ENCODE measurements around the gene SPATA46.

The SPATA46 gene

DNA sequence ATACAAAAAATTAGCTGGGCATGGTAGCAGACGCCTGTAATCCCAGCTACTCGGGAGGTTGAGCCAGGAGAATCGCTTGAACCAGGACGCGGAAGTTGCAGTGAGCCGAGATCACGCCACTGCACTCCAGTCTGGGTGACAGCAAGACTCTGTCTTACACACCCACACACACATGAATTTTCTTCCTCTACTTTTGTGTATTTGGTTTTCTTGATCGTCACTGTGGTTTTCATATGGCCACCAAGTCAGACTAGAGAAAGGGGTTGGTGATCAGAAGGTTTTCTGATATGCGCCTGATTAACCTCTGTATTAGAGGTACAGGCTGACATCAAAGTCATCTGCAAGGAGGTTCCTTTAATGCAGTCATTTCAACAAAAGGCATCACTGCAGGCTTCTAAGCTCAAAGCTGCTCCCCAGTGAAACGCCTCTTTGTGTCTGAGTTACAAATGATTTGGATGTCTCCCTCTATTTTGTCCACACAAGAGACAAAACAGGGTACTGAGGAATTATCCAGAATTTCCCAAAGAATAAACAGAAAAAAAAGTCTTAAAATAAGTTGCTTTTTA, 24.2 kb upstream of the SPATA46 start:
- H3K4me1 Mint-ChIP-seq (ENCODE audit: low read depth) = no peaks in the 10 kb centered on the region
- no peaks in the 10 kb centered on the region for H3K36me3 Mint-ChIP-seq (ENCODE audit: low read depth)

DNA sequence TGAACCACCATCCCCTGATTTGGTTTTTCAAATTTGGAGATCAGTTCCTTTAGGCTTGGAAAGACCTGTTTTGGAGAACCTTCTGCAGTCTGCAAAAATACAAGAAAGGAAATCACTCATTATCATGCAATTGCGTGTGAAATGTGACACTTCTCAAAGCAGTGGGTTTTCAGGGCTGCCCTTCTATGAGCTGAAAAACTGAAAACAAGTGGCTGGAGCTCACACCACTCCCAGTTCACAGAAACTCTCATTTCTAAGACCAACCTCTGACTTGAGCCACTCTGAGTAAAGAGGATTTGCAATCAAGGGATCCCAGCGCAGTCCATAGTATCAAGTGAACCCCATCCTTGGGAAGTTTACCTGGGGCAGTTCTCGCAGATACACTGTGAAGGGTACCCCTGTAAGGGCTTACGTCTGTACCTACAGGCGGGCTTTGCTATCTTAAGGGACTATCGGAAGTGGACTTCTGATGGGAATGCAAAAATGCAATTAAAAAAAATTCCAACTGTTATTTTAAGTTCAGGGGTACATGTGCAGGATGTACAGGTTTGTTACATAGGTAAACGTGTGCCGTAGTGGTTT, 22.4 kb upstream of the SPATA46 start:
- no peak for DNase-seq
- Mint-ChIP-seq H3K36me3 (ENCODE audit: low read depth) (no peaks in the 10 kb centered on the region), H3K27ac (no peak overlapping the region), H3K27me3 (peaks cover 33% of the 10 kb centered on the region), H3K9me3 (no peaks in the 10 kb centered on the region), H3K4me1 (ENCODE audit: low read depth) (no peaks in the 10 kb centered on the region), H3K4me3 (no peak overlapping the region)

More for the DNA sequence above, 24.2 kb upstream of the SPATA46 start:
- no peak overlapping the region for H3K4me3 Mint-ChIP-seq
- H3K9me3 Mint-ChIP-seq = no peaks in the 10 kb centered on the region
- DNase-seq = no peak
- no peak overlapping the region for H3K27ac Mint-ChIP-seq
- peaks cover 33% of the 10 kb centered on the region for H3K27me3 Mint-ChIP-seq

DNA sequence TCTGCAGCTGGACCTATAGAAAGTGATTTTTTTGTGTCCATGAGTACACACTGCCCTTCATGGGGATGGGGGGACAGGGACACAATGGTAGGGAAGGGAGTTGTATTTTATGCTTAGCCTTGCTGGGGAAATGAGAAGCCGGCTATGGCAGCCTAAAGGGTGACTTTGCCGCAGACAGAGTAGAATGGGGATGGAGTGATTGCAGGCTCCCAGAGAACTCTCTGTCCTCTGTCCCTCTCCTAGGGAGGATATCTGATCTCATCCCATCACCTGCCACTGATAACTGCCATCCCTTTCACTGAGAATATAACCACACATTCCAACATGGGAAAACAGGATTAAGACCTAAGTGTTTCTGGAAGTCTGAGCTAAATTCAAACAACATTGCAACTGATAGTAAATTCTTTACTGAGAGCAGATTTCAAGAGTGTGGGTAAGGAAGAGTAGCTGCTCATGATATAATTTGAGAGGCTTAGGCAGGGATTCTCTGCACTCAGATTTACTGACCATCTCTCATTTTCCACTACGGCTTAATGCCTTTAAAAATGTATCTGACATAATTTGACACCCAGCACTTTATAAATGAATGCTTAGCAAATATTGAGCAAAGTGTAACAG, 21.4 kb upstream of the SPATA46 start:
- H3K4me1 Mint-ChIP-seq (ENCODE audit: low read depth) = no peaks in the 10 kb centered on the region
- peaks cover 28% of the 10 kb centered on the region for H3K27me3 Mint-ChIP-seq
- H3K4me3 Mint-ChIP-seq = no peak overlapping the region
- H3K36me3 Mint-ChIP-seq (ENCODE audit: low read depth) = no peaks in the 10 kb centered on the region
- no peak for DNase-seq
- H3K27ac Mint-ChIP-seq = no peak overlapping the region
- H3K9me3 Mint-ChIP-seq = no peaks in the 10 kb centered on the region

GRCh38 chr1:162397039-162397448, 20.4 kb upstream of the SPATA46 start:
- Mint-ChIP-seq H3K9me3 (no peaks in the 10 kb centered on the region), H3K4me3 (no peak overlapping the region), H3K36me3 (ENCODE audit: low read depth) (no peaks in the 10 kb centered on the region), H3K4me1 (ENCODE audit: low read depth) (no peaks in the 10 kb centered on the region), H3K27ac (no peak overlapping the region), H3K27me3 (peaks cover 22% of the 10 kb centered on the region)
- no peak for DNase-seq

DNA sequence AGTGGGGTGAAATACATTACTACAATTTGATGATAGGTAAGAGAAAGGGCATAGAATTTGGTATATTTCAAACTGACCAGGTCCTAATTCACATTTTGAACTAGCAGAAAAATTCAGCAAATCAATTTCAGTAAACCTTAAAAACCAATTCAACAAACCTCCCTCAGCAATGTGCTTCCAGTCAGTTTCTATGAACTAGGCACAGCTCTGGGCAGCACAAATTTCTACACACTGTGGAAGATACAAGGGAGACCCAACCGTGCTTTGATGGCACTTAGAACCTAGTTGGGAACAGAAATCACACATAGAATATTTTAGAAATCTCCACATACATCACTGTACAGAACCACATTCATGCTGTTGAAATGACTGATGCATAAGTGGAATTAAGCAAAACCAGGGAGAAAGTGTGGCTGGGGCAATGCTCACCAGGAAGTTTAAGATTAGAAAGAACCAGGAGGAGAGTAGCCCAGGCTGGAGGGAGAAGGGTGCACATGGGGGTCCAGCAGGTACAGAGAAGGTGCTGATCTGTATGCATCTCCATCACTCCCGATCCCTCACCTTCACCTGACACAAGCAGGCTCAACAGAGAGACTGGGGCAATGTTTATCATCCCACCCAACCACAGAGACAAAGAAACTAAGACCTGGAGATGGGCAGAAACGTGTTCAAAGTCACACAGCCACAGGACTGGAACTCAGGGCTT, 19.7 kb upstream of the SPATA46 start:
- H3K27ac Mint-ChIP-seq = no peak overlapping the region

DNA sequence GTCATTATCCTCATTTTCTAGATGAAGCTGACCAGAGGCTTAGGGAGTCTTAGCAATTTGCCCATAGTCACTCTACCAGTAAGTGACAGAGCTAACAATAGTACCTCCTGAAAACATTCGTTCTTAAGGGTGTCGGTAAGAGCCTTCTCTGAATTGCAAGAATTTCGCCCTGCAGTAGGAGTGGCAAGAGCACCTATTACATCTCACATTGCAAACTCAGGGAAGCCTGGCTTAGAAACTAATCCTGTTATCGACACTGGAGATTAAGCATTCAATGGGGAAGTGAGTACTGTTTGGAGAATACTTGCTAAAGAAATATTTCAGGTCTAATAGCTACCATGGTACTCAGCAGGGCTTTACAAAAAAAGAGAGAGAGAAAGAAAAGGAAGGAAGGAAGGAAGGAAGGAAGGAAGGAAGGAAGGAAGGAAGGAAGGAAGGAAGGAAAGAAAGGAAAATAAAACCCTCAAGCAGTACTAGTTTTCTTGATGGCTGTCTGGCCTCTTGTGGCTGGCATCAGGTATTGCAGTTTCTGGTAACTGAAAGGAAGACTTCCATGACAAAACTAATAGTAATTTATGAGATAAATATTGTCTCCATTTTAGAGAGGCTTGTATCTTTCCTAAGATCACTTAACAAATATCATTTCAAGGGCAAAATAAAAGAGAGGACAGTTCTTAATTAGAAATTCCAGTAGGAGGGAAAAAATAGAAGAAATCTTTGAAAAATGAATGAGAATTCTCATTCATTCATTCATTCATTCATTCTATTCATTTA, 15.3 kb upstream of the SPATA46 start:
- H3K27ac Mint-ChIP-seq = no peak overlapping the region

More for the DNA sequence above, 19.7 kb upstream of the SPATA46 start:
- Mint-ChIP-seq H3K27me3 (peaks cover 17% of the 10 kb centered on the region), H3K9me3 (no peaks in the 10 kb centered on the region), H3K4me3 (no peak overlapping the region), H3K36me3 (ENCODE audit: low read depth) (no peaks in the 10 kb centered on the region), H3K4me1 (ENCODE audit: low read depth) (no peaks in the 10 kb centered on the region)
- no peak for DNase-seq

DNA sequence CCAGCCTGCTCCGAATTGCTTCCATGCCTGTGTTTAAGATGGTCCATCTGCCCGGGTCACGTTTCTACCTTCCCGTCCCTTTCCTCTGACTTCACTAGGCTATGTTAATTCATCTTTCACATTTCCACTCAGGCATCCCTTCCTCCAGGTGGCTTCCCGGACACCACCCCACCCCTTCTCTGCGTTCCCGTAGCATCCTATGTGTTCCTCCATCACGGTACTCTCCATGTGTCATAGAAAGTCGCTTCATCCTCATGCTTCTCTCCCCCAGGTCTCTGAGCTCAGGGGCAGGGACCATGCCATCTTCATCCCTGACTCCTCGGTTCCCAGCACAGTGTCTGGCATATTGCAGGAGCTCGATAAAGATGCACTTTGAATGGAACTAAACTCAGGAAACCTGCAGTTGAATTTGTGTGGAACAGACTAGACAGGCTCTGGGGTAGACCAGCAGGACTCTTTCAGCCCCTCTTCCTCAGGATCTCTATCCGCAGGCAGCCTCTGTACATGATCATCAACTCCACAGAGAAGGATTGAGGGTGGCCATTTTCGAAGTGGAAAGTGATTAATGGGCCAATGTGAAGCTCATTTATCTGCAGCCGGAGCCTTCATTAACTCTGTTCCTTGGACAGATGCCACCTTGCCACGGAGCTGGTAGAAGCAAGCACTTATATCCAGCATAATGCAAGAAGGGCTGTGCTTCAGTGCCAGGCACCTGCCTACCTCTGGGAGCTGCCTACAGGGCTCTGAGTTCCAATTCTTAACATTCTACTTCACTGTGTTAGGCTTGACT, 13.9 kb upstream of the SPATA46 start:
- Mint-ChIP-seq H3K9me3 (no peaks in the 10 kb centered on the region), H3K36me3 (ENCODE audit: low read depth) (no peaks in the 10 kb centered on the region), H3K27ac (no peak overlapping the region), H3K27me3 (peaks cover 20% of the 10 kb centered on the region), H3K4me3 (no peak overlapping the region), H3K4me1 (ENCODE audit: low read depth) (no peaks in the 10 kb centered on the region)
- no peak for DNase-seq

More for the DNA sequence above, 15.3 kb upstream of the SPATA46 start:
- H3K36me3 Mint-ChIP-seq (ENCODE audit: low read depth) = no peaks in the 10 kb centered on the region
- H3K27me3 Mint-ChIP-seq = peaks cover 29% of the 10 kb centered on the region
- no peaks in the 10 kb centered on the region for H3K9me3 Mint-ChIP-seq
- no peak for DNase-seq
- H3K4me1 Mint-ChIP-seq (ENCODE audit: low read depth) = no peaks in the 10 kb centered on the region
- H3K4me3 Mint-ChIP-seq = no peak overlapping the region

GRCh38 chr1:162389971-162390370, 13.3 kb upstream of the SPATA46 start:
- H3K27ac Mint-ChIP-seq = no peak overlapping the region
- no peaks in the 10 kb centered on the region for H3K36me3 Mint-ChIP-seq (ENCODE audit: low read depth)
- no peak for DNase-seq
- no peaks in the 10 kb centered on the region for H3K9me3 Mint-ChIP-seq
- no peaks in the 10 kb centered on the region for H3K4me1 Mint-ChIP-seq (ENCODE audit: low read depth)
- peaks cover 20% of the 10 kb centered on the region for H3K27me3 Mint-ChIP-seq
- no peak overlapping the region for H3K4me3 Mint-ChIP-seq

DNA sequence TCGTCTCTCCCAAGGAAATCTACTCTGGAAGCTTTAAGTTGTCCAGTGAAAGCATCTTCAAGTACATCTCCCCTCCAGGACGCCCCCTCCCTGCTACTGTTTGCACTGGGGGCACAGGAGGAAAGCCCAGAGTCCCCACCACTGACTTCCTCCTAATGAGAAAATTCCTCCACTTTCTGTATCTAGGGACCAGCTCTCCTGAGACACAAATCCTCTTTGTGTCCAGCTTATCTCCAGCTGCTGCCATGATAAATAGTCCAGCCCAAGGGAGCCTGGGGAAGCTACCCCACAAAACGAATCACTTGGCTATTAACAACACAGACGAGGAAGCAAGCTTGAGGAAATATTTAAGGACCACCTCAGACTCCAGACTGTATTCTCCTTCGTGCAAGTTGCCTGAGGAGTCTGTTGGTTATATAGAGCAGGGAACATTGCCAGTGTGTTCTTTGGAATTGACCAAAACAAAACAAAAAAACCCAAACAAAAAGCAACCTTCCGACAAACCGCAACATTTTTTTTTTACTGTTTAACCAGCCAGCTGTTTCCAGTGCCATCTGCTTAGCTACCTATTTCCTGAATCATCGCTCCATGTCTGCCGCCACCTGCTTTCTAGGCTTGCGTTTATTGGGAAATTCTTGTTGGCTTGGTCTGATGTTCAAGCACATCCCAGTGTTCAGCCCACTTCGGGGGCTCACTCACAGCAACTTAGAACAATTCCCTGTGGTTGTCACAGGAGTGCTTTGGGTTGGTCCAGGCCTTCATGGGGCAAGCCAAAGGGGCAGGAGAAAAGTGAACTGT, 12.6 kb upstream of the SPATA46 start:
- Mint-ChIP-seq H3K9me3 (no peaks in the 10 kb centered on the region), H3K4me1 (ENCODE audit: low read depth) (no peaks in the 10 kb centered on the region), H3K27ac (no peak overlapping the region), H3K36me3 (ENCODE audit: low read depth) (no peaks in the 10 kb centered on the region), H3K4me3 (no peak overlapping the region), H3K27me3 (peaks cover 20% of the 10 kb centered on the region)
- DNase-seq = no peak

GRCh38 chr1:162388615-162389014, 12.0 kb upstream of the SPATA46 start:
- H3K9me3 Mint-ChIP-seq = no peaks in the 10 kb centered on the region
- DNase-seq = no peak
- H3K4me3 Mint-ChIP-seq = no peak overlapping the region

DNA sequence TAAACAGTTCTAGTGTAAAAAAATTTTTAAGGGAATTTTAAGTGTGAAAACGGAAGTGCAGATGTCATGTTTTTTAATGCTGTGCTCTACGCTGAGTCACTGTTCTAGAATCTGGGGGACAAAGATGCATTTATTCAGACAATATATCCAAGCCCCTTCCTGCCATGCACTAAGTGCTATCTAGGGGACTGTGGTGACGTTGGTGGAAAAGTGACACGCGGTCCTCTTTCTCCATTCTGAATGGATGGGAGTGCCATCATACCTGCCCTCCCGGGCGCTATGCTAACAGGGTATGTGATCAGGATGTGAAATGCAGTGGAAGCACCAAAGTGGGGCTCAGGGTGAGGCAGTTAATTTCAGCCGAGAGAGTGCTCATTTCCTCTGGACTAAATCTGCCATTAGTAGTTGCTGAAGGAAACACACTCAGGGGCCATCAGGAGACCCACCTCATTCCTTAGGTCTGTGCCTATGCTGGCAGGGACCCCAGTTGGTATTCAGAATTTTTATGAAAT, 11.5 kb upstream of the SPATA46 start:
- Mint-ChIP-seq H3K4me1 (ENCODE audit: low read depth) (no peaks in the 10 kb centered on the region), H3K27me3 (peaks cover 20% of the 10 kb centered on the region), H3K27ac (no peak overlapping the region), H3K36me3 (ENCODE audit: low read depth) (no peaks in the 10 kb centered on the region), H3K9me3 (no peaks in the 10 kb centered on the region), H3K4me3 (no peak overlapping the region)
- no peak for DNase-seq

More at GRCh38 chr1:162388615-162389014, 12.0 kb upstream of the SPATA46 start:
- peaks cover 20% of the 10 kb centered on the region for H3K27me3 Mint-ChIP-seq
- H3K36me3 Mint-ChIP-seq (ENCODE audit: low read depth) = no peaks in the 10 kb centered on the region
- no peak overlapping the region for H3K27ac Mint-ChIP-seq
- H3K4me1 Mint-ChIP-seq (ENCODE audit: low read depth) = no peaks in the 10 kb centered on the region

DNA sequence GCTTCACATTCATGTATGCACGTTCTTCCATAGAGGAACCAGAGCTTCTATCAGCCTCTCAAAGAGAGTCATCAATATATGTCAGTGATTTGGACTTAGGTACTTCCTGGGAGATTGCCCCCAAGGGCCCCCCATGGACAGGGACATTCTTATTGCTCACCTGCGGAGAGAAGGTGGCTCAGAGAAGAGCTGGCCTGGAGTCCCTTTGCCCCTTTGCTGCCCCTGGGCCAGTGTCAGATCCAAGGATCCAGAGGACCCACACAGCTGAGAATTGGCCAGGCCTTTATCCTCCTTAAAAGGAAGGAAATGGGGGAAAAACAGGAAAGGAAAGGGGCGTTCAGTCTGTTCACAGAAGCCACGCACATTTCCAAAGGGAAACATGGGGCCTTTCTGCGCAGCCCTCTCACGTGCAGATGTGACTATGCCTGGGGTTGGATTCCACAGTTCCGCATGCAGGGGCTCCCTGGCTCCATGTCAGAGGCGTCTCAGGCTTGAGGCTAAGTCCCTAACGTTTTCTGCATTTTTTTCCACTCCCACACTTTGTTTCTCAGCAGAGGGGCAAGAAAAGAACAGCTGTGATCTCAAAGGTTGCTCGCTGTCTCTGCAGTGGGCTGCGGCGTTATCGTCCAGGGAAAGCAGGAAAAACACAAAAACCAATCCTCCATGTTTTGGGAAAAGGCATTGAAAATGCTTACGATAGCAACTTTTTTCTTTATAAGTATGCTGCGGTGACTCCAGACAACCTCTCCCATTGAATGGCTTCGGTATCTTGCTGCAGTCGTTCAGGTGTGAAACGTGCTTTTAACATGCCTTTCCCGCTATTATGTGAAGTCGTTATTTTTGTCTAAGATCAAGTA, 10.8 kb upstream of the SPATA46 start:
- H3K4me1 Mint-ChIP-seq (ENCODE audit: low read depth) = no peaks in the 10 kb centered on the region
- no peak overlapping the region for H3K27ac Mint-ChIP-seq
- H3K4me3 Mint-ChIP-seq = no peak overlapping the region
- H3K36me3 Mint-ChIP-seq (ENCODE audit: low read depth) = no peaks in the 10 kb centered on the region
- peaks cover 20% of the 10 kb centered on the region for H3K27me3 Mint-ChIP-seq
- DNase-seq = no peak
- H3K9me3 Mint-ChIP-seq = no peaks in the 10 kb centered on the region

Measured in activated T-cell treated with anti-CD3 and anti-CD28 coated beads, Interleukin-2, amount 50 U/mL, for 24 hours (primary cell).